DND-41 (cell line): Measurements from ENCODE around the gene JPH3.

Source experiments
- CTCF ChIP-seq: IDR thresholded peaks from 2 replicates; pipeline ENCODE4 v1.5.1; 2012; ENCODE audit warnings: borderline replicate concordance, low read length, moderate library complexity, mild to moderate bottlenecking; ENCODE audit not compliant: poor library complexity, severe bottlenecking; ENCODE audit errors: extremely low read depth
- EZH2 ChIP-seq: IDR thresholded peaks from 3 replicates; pipeline ENCODE4 v1.6.1; 2012; ENCODE audit warnings: borderline replicate concordance, low read depth, mild to moderate bottlenecking, moderate library complexity, low read length, inconsistent platforms; ENCODE audit not compliant: severe bottlenecking

- TF ChIP-seq CTCF (no peak), EZH2 (no peak)
These were observed 84.4 kb downstream of the JPH3 start for GRCh38 chr16:87686697-87687096.
